SU-DHL-6 (cell line): ENCODE results near the gene COPS3.
"Not testable (repeated sequence)": the region's sequence is repeated elsewhere in the genome, so short reads cannot be mapped to it uniquely, and the experiment has no call there.

Experiments used
- H2AFZ ChIP-seq: fragments of 200-600 bp; sonication (generic); 2 replicates; pipeline ENCODE4 v1.6.1; 2014; ENCODE audit warnings: low read depth, mild to moderate bottlenecking, moderate library complexity, mixed read lengths, antibody characterized with exemption, low read length; ENCODE audit not compliant: severe bottlenecking
- H3F3A ChIP-seq: fragments of 200-600 bp; shearing (Covaris generic); 2 replicates; pipeline ENCODE4 v1.6.0; 2016; ENCODE audit warnings: antibody characterized with exemption, mild to moderate bottlenecking; ENCODE audit not compliant: insufficient read depth
- H3K27ac ChIP-seq: fragments of 200-600 bp; sonication (generic); 2 replicates; pipeline ENCODE4 v1.5.1; 2016; ENCODE audit warnings: low read depth, mild to moderate bottlenecking, low read length, moderate library complexity, mixed read lengths
- H3K27me3 ChIP-seq: fragments of 200-600 bp; sonication (generic), shearing (Covaris generic); 2 replicates; pipeline ENCODE4 v1.6.0; 2014; ENCODE audit warnings: mild to moderate bottlenecking, low read length
- H3K36me3 ChIP-seq: fragments of 200-600 bp; sonication (generic); 2 replicates; pipeline ENCODE4 v1.6.1; 2014; ENCODE audit warnings: mild to moderate bottlenecking, low read length, mixed read lengths
- H3K4me2 ChIP-seq: fragments of 300-600, 200-600 bp; shearing (Covaris generic), sonication (generic); 2 replicates; pipeline ENCODE4 v1.6.0; 2014; ENCODE audit warnings: low read length, low read depth, mild to moderate bottlenecking; ENCODE audit not compliant: poor library complexity, severe bottlenecking
- H3K4me3 ChIP-seq: fragments of 200-600 bp; sonication (generic); 2 replicates; pipeline ENCODE4 v1.5.1; 2014; ENCODE audit warnings: antibody characterized with exemption, low read length, mild to moderate bottlenecking, mixed read lengths; ENCODE audit not compliant: insufficient read depth, poor library complexity, severe bottlenecking
- H3K79me2 ChIP-seq: fragments of 200-600 bp; sonication (generic); 2 replicates; pipeline ENCODE4 v1.6.1; 2014; ENCODE audit warnings: mild to moderate bottlenecking, low read length, moderate library complexity; ENCODE audit not compliant: insufficient read depth
- H3K9ac ChIP-seq: fragments of 200-600 bp; sonication (generic); 2 replicates; pipeline ENCODE4 v1.7.0; 2014; ENCODE audit warnings: mild to moderate bottlenecking, low read length
- H3K9me2 ChIP-seq: fragments of 200-600 bp; sonication (generic); replicated peaks from 2 replicates; pipeline ENCODE4 v1.6.1; 2014; ENCODE audit warnings: low read length; ENCODE audit not compliant: insufficient read depth
- H3K9me3 ChIP-seq: fragments of 200-600 bp; sonication (generic); 2 replicates; pipeline ENCODE4 v1.6.1; 2014; ENCODE audit warnings: low read length, mixed read lengths; ENCODE audit not compliant: insufficient read depth
- H4K20me1 ChIP-seq: fragments of 200-600 bp; sonication (generic); 2 replicates; pipeline ENCODE4 v1.6.1; 2014; ENCODE audit warnings: low read depth, mild to moderate bottlenecking, antibody characterized with exemption, low read length, moderate library complexity, mixed read lengths
- EZH2phosphoT487 ChIP-seq: fragments of 200-600 bp; sonication (generic), shearing (Covaris generic); conservative IDR thresholded peaks from 2 replicates; pipeline ENCODE4 v1.6.1; 2018; ENCODE audit warnings: mild to moderate bottlenecking, antibody characterized with exemption, low read length, moderate library complexity, mixed read lengths
- TF ChIP-seq, protein P1 (sequence below): fragments of 200-600 bp; sonication (generic); IDR thresholded peaks from one replicate; pipeline ENCODE4 v1.5.1; 2017; ENCODE audit warnings: antibody characterized with exemption, mild to moderate bottlenecking, low read length, moderate library complexity; ENCODE audit not compliant: insufficient read depth, poor library complexity, severe bottlenecking

Gene COPS3

DNA sequence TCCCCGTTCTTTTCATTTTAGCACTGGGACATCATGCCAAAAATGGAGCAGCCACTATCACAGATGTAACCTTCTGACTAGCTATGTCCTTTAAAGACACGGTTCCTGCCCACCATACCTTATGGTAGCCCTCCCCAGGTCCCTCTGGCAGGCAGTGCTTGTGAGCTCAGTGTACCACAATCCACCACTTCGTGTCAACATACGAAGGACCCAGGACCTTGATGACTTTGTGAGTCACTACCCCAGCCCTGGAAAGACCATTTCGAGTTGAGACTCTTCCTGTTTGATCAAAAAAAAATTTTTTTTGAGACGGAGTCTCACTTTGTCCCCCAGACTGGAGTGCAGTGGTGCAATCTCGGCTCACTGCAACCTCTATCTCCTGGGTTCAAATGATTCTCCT, 23.0 kb downstream of the COPS3 start:
- TF ChIP-seq, protein P1, sequence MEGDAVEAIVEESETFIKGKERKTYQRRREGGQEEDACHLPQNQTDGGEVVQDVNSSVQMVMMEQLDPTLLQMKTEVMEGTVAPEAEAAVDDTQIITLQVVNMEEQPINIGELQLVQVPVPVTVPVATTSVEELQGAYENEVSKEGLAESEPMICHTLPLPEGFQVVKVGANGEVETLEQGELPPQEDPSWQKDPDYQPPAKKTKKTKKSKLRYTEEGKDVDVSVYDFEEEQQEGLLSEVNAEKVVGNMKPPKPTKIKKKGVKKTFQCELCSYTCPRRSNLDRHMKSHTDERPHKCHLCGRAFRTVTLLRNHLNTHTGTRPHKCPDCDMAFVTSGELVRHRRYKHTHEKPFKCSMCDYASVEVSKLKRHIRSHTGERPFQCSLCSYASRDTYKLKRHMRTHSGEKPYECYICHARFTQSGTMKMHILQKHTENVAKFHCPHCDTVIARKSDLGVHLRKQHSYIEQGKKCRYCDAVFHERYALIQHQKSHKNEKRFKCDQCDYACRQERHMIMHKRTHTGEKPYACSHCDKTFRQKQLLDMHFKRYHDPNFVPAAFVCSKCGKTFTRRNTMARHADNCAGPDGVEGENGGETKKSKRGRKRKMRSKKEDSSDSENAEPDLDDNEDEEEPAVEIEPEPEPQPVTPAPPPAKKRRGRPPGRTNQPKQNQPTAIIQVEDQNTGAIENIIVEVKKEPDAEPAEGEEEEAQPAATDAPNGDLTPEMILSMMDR, result no peak
- TF ChIP-seq EZH2phosphoT487, result no peak
- Histone ChIP-seq H3K4me2 (no peak overlapping the region), H3K9me3 (no peaks in the 10 kb centered on the region), H2AFZ (no peak overlapping the region), H3K27me3 (no peaks in the 10 kb centered on the region), H3K9ac (no peak overlapping the region), H3K27ac (no peak overlapping the region), H3K9me2 (no peaks in the 10 kb centered on the region), H3K4me3 (no peak overlapping the region), H3K36me3 (peaks cover 42% of the 10 kb centered on the region; the same call in 1 of the 2 replicates), H3F3A (no peaks in the 10 kb centered on the region), H4K20me1 (no peaks in the 10 kb centered on the region), H3K79me2 (no peaks in the 10 kb centered on the region)

DNA sequence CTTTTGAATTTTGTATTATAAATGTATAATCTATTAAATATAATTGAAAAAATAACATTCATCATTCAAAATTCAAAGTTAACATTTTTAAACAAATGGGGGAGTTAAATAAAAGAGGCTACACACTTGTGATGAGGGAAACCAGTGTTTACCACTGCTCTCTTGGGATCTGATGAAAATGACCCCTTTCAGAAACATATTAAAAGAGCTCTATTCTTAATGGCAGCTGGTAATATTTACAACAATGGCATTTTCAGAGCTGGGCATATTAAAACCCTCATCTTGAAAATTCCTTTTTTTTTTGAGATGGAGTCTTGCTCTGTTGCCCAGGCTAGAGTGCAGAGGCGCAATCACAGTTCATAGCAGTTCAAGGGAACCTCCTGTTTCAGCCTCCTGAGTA, 24.7 kb downstream of the COPS3 start:
- Histone ChIP-seq H3K27me3 (no peaks in the 10 kb centered on the region), H3K9ac (no peak overlapping the region), H3F3A (no peaks in the 10 kb centered on the region), H3K79me2 (no peaks in the 10 kb centered on the region), H3K27ac (no peak overlapping the region), H3K4me3 (no peak overlapping the region), H2AFZ (no peak overlapping the region), H3K4me2 (no peak overlapping the region), H3K9me3 (no peaks in the 10 kb centered on the region), H3K36me3 (peaks cover 43% of the 10 kb centered on the region; the same call in 1 of the 2 replicates), H3K9me2 (no peaks in the 10 kb centered on the region), H4K20me1 (no peaks in the 10 kb centered on the region)
- no peak for TF ChIP-seq EZH2phosphoT487
- TF ChIP-seq, protein P1, result no peak

DNA sequence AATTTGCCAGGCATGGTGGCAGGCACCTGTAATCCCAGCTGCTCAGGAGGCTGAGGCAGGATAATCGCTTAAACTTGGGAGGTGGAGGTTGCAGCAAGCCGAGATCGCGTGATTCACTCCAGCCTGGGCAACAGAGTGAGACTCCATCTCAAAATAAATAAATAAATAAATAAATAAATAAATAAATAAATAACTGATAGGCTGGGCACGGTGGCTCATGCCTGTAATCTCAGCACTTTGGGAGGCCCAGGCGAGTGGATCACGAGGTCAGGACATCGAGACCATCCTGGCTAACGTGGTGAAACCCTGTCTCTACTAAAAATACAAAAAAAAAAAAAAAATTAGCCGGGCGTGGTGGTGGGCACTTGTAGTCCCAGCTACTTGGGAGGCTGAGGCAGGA, 25.4 kb downstream of the COPS3 start:
- not testable (repeated sequence) for H3K27me3 ChIP-seq, H3K4me2 ChIP-seq, H4K20me1 ChIP-seq, H3K27ac ChIP-seq, H2AFZ ChIP-seq, H3K79me2 ChIP-seq, H3K4me3 ChIP-seq, H3K9me2 ChIP-seq, H3K9ac ChIP-seq, H3F3A ChIP-seq, H3K9me3 ChIP-seq
- H3K36me3 ChIP-seq, result peaks cover 41% of the 10 kb centered on the region; the same call in 1 of the 2 replicates

DNA sequence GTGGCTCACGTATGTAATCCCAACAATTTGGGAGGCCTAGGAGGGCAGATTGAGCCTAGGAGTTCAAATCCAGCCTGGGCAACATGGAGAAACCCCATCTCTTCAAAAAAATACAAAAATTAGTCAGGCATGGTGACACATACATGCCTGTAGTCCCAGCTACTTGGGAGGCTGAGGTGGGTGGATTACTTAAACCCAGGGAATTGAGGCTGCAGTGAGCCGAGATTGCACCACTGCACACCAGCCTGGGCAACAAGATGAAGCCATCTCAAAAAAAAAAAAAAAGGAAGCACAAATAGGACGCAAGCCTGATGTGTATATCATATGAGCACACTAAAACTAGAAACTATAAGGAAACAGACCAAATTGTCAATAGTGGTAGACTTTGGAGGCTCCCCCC, 27.0 kb downstream of the COPS3 start:
- Histone ChIP-seq H3K27ac (no peak overlapping the region), H3K9ac (no peak overlapping the region), H3K4me3 (no peak overlapping the region), H3K79me2 (no peaks in the 10 kb centered on the region), H3K9me3 (no peaks in the 10 kb centered on the region), H3K27me3 (no peaks in the 10 kb centered on the region), H2AFZ (no peak overlapping the region), H3K9me2 (no peaks in the 10 kb centered on the region), H3K36me3 (peaks cover 34% of the 10 kb centered on the region; the same call in 1 of the 2 replicates), H4K20me1 (no peaks in the 10 kb centered on the region), H3F3A (no peaks in the 10 kb centered on the region), H3K4me2 (no peak overlapping the region)
- TF ChIP-seq, protein P1, result no peak
- TF ChIP-seq EZH2phosphoT487, result no peak
